H1 (cell line): Measurements from ENCODE around the gene IL31RA.

ENCODE experiments used
- ASH2L ChIP-seq: fragments of 200-600, 300-600 bp; sonication (generic); IDR thresholded peaks from one replicate; pipeline ENCODE4 v1.7.1; 2017; ENCODE audit warnings: low read length
- CEBPB ChIP-seq: IDR thresholded peaks from 2 replicates; pipeline ENCODE4 v1.6.1; 2012; ENCODE audit warnings: low read depth, low read length
- CTBP2 ChIP-seq: IDR thresholded peaks from 2 replicates; pipeline ENCODE4 v1.7.0; 2011; ENCODE audit warnings: borderline replicate concordance, mild to moderate bottlenecking, moderate library complexity, mixed read lengths, low read length; ENCODE audit not compliant: insufficient read depth, insufficient read length
- EP300 ChIP-seq, 2 experiments: IDR thresholded peaks; 1 replicate in 1 of 2; 2 replicates in 1 of 2; pipeline ENCODE4 v1.6.1; 2011 to 2012; ENCODE audit warnings: low read depth in 2 of 2, low read length in 2 of 2, mild to moderate bottlenecking in 2 of 2, borderline replicate concordance in 1 of 2, inconsistent platforms in 1 of 2, moderate library complexity in 1 of 2
- SP2 ChIP-seq: IDR thresholded peaks from 2 replicates; pipeline ENCODE4 v1.6.1; 2012; ENCODE audit warnings: mild to moderate bottlenecking, low read length, inconsistent platforms
- SRF ChIP-seq: IDR thresholded peaks from 2 replicates; pipeline ENCODE4 v1.6.1; 2011; ENCODE audit warnings: mild to moderate bottlenecking, low read depth, low read length, moderate library complexity
- SUZ12 ChIP-seq: fragments of 200-600 bp; sonication (generic); IDR thresholded peaks from 2 replicates; pipeline ENCODE4 v1.6.1; 2012; ENCODE audit warnings: mild to moderate bottlenecking, inconsistent platforms, low read length, moderate library complexity, mixed read lengths
- TF ChIP-seq, protein P1 (sequence below), 3 experiments: IDR thresholded peaks; 1 replicate in 2 of 3; 2 replicates in 1 of 3; pipeline versions ENCODE4 v1.5.1 to v1.6.1; 2011; ENCODE audit warnings: low read length in 3 of 3, mild to moderate bottlenecking in 3 of 3, inconsistent platforms in 2 of 3, low read depth in 1 of 3, moderate library complexity in 1 of 3; ENCODE audit not compliant: insufficient read depth in 1 of 3; ENCODE audit errors: control extremely low read depth in 1 of 3
- TF ChIP-seq, protein P2 (sequence below): IDR thresholded peaks from 2 replicates; pipeline ENCODE4 v1.6.1; 2012; ENCODE audit warnings: inconsistent platforms
- TF ChIP-seq, protein P3 (sequence below): IDR thresholded peaks from 2 replicates; pipeline ENCODE4 v1.6.1; 2011; ENCODE audit warnings: low read length, improper control_type of control experiment

DNA sequence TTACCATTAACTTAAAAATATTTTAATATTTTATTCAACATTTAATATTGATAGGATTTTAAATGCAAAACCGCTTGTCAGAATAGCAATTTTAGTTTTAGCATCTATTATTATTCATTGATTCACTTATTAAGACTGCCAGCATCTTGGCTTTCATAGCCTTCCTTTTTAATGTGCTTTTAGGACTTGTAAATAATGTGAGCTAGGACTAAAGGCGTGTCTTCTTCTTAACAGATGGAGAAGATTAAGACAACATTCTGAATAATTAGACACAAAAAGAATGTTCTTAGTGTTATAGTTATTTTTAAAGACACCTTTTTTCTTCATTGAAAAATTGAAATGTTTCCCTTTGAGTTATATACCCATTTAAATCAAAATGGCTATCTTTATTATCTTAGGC lies 6.9 kb downstream of the IL31RA start:
- TF ChIP-seq EP300 (IDR thresholded peaks at IDR 0.05; ENCODE audit: borderline replicate concordance in 1 of 2, low read depth in 2 of 2, low read length in 2 of 2): no peak
- TF ChIP-seq SRF: no peak
- TF ChIP-seq, protein P1, sequence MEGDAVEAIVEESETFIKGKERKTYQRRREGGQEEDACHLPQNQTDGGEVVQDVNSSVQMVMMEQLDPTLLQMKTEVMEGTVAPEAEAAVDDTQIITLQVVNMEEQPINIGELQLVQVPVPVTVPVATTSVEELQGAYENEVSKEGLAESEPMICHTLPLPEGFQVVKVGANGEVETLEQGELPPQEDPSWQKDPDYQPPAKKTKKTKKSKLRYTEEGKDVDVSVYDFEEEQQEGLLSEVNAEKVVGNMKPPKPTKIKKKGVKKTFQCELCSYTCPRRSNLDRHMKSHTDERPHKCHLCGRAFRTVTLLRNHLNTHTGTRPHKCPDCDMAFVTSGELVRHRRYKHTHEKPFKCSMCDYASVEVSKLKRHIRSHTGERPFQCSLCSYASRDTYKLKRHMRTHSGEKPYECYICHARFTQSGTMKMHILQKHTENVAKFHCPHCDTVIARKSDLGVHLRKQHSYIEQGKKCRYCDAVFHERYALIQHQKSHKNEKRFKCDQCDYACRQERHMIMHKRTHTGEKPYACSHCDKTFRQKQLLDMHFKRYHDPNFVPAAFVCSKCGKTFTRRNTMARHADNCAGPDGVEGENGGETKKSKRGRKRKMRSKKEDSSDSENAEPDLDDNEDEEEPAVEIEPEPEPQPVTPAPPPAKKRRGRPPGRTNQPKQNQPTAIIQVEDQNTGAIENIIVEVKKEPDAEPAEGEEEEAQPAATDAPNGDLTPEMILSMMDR (IDR thresholded peaks at IDR 0.05; ENCODE audit: control extremely low read depth in 1 of 3, insufficient read depth in 1 of 3, low read depth in 1 of 3, low read length in 3 of 3): no peak
- no peak for TF ChIP-seq SUZ12
- TF ChIP-seq, protein P2, sequence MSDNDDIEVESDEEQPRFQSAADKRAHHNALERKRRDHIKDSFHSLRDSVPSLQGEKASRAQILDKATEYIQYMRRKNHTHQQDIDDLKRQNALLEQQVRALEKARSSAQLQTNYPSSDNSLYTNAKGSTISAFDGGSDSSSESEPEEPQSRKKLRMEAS: no peak
- no peak for TF ChIP-seq CEBPB
- TF ChIP-seq CTBP2: no peak
- TF ChIP-seq ASH2L: no peak
- TF ChIP-seq, protein P3, sequence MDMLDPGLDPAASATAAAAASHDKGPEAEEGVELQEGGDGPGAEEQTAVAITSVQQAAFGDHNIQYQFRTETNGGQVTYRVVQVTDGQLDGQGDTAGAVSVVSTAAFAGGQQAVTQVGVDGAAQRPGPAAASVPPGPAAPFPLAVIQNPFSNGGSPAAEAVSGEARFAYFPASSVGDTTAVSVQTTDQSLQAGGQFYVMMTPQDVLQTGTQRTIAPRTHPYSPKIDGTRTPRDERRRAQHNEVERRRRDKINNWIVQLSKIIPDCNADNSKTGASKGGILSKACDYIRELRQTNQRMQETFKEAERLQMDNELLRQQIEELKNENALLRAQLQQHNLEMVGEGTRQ: no peak
- TF ChIP-seq SP2: no peak
